DOHH2 (cell line): Measurements from ENCODE around the gene RASA4B.
"Not testable (repeated sequence)": the region's sequence is repeated elsewhere in the genome, so short reads cannot be mapped to it uniquely, and the experiment has no call there.

Experiments used
- H3F3A ChIP-seq: fragments of 200-600 bp; sonication (generic), shearing (Covaris generic); 2 replicates; pipeline ENCODE4 v1.6.0; 2016; ENCODE audit warnings: antibody characterized with exemption, mild to moderate bottlenecking; ENCODE audit not compliant: control insufficient read depth, insufficient read depth
- H3K27ac ChIP-seq: fragments of 200-600 bp; sonication (generic); 2 replicates; pipeline ENCODE4 v1.5.1; 2014; ENCODE audit warnings: low read depth, mild to moderate bottlenecking, low read length, moderate library complexity
- H3K27me3 ChIP-seq: fragments of 200-600 bp; sonication (generic); 2 replicates; pipeline ENCODE4 v1.6.1; 2014; ENCODE audit warnings: mild to moderate bottlenecking, low read length, mixed read lengths; ENCODE audit not compliant: control insufficient read depth
- H3K36me3 ChIP-seq: fragments of 200-600 bp; sonication (generic); 2 replicates; pipeline ENCODE4 v1.6.1; 2014; ENCODE audit warnings: mild to moderate bottlenecking, low read length, moderate library complexity, mixed read lengths; ENCODE audit not compliant: control insufficient read depth
- H3K4me1 ChIP-seq: fragments of 200-600 bp; sonication (generic); 2 replicates; pipeline ENCODE4 v1.6.1; 2014; ENCODE audit warnings: mild to moderate bottlenecking, low read length, mixed read lengths; ENCODE audit not compliant: control insufficient read depth
- H3K4me2 ChIP-seq: fragments of 200-600 bp; sonication (generic); 2 replicates; pipeline ENCODE4 v1.6.0; 2014; ENCODE audit warnings: mild to moderate bottlenecking, low read length, moderate library complexity
- H3K4me3 ChIP-seq: fragments of 200-600 bp; sonication (generic); 2 replicates; pipeline ENCODE4 v1.5.1; 2014; ENCODE audit warnings: mild to moderate bottlenecking, low read length, mixed read lengths
- H3K79me2 ChIP-seq: fragments of 200-600 bp; sonication (generic); 2 replicates; pipeline ENCODE4 v1.6.1; 2014; ENCODE audit warnings: mild to moderate bottlenecking, low read length, mixed read lengths; ENCODE audit not compliant: control insufficient read depth
- H3K9me2 ChIP-seq: fragments of 200-600 bp; sonication (generic); replicated peaks from 2 replicates; pipeline ENCODE4 v1.6.1; 2014; ENCODE audit warnings: mild to moderate bottlenecking, low read length, mixed read lengths; ENCODE audit not compliant: control insufficient read depth
- H3K9me3 ChIP-seq: fragments of 200-600 bp; sonication (generic); 2 replicates; pipeline ENCODE4 v1.6.1; 2014; ENCODE audit warnings: antibody characterized with exemption, low read length, mixed read lengths; ENCODE audit not compliant: control insufficient read depth, insufficient read depth
- H4K20me1 ChIP-seq: fragments of 200-600 bp; sonication (generic); 2 replicates; pipeline ENCODE4 v1.6.0; 2014; ENCODE audit warnings: low read depth, mild to moderate bottlenecking, antibody characterized with exemption, low read length, moderate library complexity; ENCODE audit not compliant: control insufficient read depth, insufficient read depth
- EZH2phosphoT487 ChIP-seq: fragments of 200-600 bp; sonication (generic); IDR thresholded peaks from 2 replicates; pipeline ENCODE4 v1.6.1; 2017; ENCODE audit warnings: borderline replicate concordance, mild to moderate bottlenecking, antibody characterized with exemption, low read length, moderate library complexity, mixed read lengths
- TF ChIP-seq, protein P1 (sequence below): fragments of 200-600 bp; sonication (generic); IDR thresholded peaks from one replicate; pipeline ENCODE4 v1.5.1; 2014; ENCODE audit warnings: antibody characterized with exemption, mild to moderate bottlenecking, low read depth, low read length; ENCODE audit not compliant: poor library complexity, severe bottlenecking

Gene RASA4B

DNA sequence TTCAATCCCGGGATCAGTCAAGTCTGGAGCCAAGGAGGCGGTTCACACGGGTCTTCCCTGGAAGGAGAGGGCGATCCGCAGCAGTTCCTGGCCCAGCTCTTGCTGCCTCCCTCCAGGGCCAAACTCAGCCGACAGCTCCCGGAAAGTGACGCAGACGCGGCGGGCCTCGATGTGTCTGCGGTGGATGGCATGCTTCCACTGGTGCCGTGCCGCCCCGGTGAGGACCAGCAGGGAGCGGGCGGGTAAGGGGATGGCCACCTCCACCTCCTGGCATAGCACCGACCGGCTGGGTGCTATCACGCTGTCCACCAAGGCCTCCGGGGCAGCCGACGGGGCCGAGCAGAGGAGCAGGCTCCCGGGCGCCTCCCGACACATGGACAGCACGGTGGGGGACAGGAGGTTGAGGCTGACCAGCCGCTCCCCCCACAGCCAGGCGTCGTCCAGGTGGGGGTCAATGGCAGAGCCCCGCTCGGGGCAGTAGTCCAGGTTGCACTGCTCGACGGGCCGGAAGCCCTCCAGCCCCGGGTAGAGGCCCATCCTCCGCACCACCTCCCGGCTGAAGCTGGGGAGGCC is 60.1 kb downstream of the RASA4B start:
- Histone ChIP-seq H3F3A (peaks cover 3% of the 10 kb centered on the region), H3K4me1 (no peaks in the 10 kb centered on the region), H3K4me3 (no peak overlapping the region), H3K27ac (no peak overlapping the region), H4K20me1 (peaks cover 3% of the 10 kb centered on the region; the same call in 1 of the 2 replicates), H3K27me3 (no peaks in the 10 kb centered on the region), H3K9me2 (no peaks in the 10 kb centered on the region), H3K36me3 (peaks cover 31% of the 10 kb centered on the region), H3K79me2 (peaks cover 4% of the 10 kb centered on the region), H3K4me2 (no peak overlapping the region), H3K9me3 (no peaks in the 10 kb centered on the region)
- TF ChIP-seq, protein P1, sequence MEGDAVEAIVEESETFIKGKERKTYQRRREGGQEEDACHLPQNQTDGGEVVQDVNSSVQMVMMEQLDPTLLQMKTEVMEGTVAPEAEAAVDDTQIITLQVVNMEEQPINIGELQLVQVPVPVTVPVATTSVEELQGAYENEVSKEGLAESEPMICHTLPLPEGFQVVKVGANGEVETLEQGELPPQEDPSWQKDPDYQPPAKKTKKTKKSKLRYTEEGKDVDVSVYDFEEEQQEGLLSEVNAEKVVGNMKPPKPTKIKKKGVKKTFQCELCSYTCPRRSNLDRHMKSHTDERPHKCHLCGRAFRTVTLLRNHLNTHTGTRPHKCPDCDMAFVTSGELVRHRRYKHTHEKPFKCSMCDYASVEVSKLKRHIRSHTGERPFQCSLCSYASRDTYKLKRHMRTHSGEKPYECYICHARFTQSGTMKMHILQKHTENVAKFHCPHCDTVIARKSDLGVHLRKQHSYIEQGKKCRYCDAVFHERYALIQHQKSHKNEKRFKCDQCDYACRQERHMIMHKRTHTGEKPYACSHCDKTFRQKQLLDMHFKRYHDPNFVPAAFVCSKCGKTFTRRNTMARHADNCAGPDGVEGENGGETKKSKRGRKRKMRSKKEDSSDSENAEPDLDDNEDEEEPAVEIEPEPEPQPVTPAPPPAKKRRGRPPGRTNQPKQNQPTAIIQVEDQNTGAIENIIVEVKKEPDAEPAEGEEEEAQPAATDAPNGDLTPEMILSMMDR, result no peak
- no peak for TF ChIP-seq EZH2phosphoT487

DNA sequence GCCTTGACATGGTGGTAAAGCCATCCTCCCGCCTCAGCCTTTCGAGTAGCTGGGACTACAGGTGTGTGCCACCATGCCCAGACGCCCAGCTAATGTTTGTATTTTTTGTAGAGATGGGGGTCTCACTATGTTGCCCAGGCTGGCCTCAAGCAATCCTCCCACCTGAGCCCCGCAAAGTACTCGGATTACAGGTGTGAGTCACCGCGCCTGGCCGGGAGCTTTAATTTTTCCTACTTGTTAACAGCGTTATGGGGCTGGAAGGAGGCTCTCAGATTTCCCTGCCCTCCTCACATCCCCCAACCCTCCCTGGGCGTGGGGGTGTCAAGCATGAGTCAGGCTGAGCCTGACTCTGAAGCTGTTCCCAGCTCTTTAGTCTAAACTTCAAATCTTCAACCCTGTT is 61.2 kb downstream of the RASA4B start:
- Histone ChIP-seq H3K79me2 (no peaks in the 10 kb centered on the region), H3K9me2 (no peaks in the 10 kb centered on the region), H3K4me1 (peaks cover 2% of the 10 kb centered on the region), H3K27me3 (no peaks in the 10 kb centered on the region), H3K4me2 (no peak overlapping the region), H3K9me3 (no peaks in the 10 kb centered on the region), H3K36me3 (peaks cover 31% of the 10 kb centered on the region), H4K20me1 (peaks cover 8% of the 10 kb centered on the region; the same call in 1 of the 2 replicates), H3F3A (peaks cover 11% of the 10 kb centered on the region), H3K4me3 (no peak overlapping the region), H3K27ac (no peak overlapping the region)
- TF ChIP-seq EZH2phosphoT487, result no peak
- TF ChIP-seq, protein P1, result no peak

DNA sequence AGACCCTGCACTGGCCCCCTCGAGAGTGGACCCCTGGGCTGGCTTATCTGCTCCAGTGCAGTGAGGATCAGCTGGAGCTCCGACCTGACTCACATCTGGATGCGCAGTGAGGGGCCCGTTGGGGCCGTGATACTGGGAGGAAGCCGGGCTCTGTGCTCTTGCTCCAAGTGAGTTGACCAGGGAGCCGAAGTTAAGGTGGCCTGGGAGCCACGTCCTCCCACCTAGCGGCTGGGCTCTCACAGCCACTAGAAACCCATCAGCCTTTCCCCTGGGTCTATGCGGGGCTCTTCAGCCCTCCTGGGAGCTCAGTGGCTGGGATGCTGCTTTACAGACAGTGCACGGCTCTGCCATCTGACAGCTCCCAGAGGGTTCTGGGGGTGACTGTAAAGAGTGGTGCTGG is 62.0 kb downstream of the RASA4B start:
- peaks cover 10% of the 10 kb centered on the region; the same call in 1 of the 2 replicates for H4K20me1 ChIP-seq
- no peaks in the 10 kb centered on the region for H3K9me2 ChIP-seq
- no peaks in the 10 kb centered on the region for H3K9me3 ChIP-seq
- H3F3A ChIP-seq, result peaks cover 15% of the 10 kb centered on the region
- H3K4me3 ChIP-seq, result no peak overlapping the region
- no peak for TF ChIP-seq EZH2phosphoT487
- TF ChIP-seq, protein P1, result no peak
- H3K27ac ChIP-seq, result no peak overlapping the region
- peaks cover 8% of the 10 kb centered on the region for H3K4me1 ChIP-seq
- H3K27me3 ChIP-seq, result no peaks in the 10 kb centered on the region
- no peak overlapping the region for H3K4me2 ChIP-seq
- peaks cover 31% of the 10 kb centered on the region for H3K36me3 ChIP-seq
- H3K79me2 ChIP-seq, result no peaks in the 10 kb centered on the region

DNA sequence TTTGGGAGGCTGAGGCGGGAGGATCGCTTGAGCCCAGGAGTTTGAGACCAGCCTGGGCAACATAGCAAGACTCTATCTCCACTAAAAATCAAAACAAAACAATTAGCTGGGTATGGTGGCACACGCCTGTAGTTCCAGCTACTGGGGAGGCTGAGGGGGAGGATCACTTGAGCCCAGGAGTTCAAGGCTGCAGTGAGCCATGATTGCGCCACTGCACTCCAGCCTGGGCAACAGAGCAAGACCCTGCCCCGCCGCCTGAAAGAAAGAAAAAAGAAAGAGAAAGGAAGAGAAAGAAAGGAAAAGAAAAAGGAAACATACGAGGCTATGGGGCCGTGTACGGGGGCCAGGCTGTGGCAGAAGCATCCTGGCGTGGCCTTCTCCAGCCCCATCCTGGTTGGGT is 62.6 kb downstream of the RASA4B start:
- peaks cover 19% of the 10 kb centered on the region for H3F3A ChIP-seq
- H3K27ac ChIP-seq, H3K27me3 ChIP-seq, H3K9me2 ChIP-seq, H3K79me2 ChIP-seq, H3K4me3 ChIP-seq, H3K9me3 ChIP-seq, H4K20me1 ChIP-seq, H3K4me2 ChIP-seq: not testable (repeated sequence)
- peaks cover 15% of the 10 kb centered on the region for H3K4me1 ChIP-seq
- H3K36me3 ChIP-seq, result peaks cover 31% of the 10 kb centered on the region
